Hepatocyte (in vitro differentiated cells): ENCODE measurements around the gene GALNT14.

Experiments used
- EZH2 ChIP-seq: fragments of 200-600 bp; sonication (generic); IDR thresholded peaks from 2 replicates; pipeline ENCODE4 v1.6.1; 2016; ENCODE audit warnings: antibody characterized with exemption, mild to moderate bottlenecking, borderline replicate concordance
- EZH2phosphoT487 ChIP-seq: fragments of 200-600 bp; sonication (generic); IDR thresholded peaks from one replicate; pipeline ENCODE4 v1.6.1; 2018; ENCODE audit warnings: antibody characterized with exemption, mild to moderate bottlenecking, low read depth, moderate library complexity; ENCODE audit not compliant: unreplicated experiment, severe bottlenecking
- TF ChIP-seq, protein P1 (sequence below): fragments of 200-600 bp; sonication (generic); IDR thresholded peaks from 2 replicates; pipeline ENCODE4 v1.5.1; 2016; ENCODE audit warnings: antibody characterized with exemption, mild to moderate bottlenecking; ENCODE audit not compliant: poor library complexity

DNA sequence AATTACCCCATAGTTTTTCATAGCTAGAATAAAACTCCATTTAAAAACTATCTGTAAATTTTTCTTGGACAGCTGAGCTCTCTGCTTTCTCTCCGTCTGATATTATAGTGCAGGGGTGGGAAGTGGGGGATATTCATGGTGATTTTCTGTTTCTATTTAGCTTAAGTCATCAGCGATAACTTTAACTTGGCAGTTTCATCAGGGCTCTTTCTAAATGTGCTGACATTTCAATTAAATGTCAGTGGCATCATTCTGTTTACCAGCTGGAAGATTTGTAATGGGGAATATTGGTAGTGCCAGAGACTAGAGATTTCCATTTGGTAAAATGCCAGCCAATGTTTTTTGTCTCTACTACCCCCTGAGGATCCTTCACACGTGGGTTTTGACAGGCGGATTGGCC, 277.5 kb downstream of the GALNT14 start:
- TF ChIP-seq, protein P1, sequence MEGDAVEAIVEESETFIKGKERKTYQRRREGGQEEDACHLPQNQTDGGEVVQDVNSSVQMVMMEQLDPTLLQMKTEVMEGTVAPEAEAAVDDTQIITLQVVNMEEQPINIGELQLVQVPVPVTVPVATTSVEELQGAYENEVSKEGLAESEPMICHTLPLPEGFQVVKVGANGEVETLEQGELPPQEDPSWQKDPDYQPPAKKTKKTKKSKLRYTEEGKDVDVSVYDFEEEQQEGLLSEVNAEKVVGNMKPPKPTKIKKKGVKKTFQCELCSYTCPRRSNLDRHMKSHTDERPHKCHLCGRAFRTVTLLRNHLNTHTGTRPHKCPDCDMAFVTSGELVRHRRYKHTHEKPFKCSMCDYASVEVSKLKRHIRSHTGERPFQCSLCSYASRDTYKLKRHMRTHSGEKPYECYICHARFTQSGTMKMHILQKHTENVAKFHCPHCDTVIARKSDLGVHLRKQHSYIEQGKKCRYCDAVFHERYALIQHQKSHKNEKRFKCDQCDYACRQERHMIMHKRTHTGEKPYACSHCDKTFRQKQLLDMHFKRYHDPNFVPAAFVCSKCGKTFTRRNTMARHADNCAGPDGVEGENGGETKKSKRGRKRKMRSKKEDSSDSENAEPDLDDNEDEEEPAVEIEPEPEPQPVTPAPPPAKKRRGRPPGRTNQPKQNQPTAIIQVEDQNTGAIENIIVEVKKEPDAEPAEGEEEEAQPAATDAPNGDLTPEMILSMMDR = no peak
- no peak for TF ChIP-seq EZH2
- TF ChIP-seq EZH2phosphoT487 = no peak
